Heart left ventricle (tissue), 13 donors: Measurements from ENCODE around the gene MRPS23.
"Not testable (repeated sequence)": the region's sequence is repeated elsewhere in the genome, so short reads cannot be mapped to it uniquely, and the experiment has no call there.

Experiments
- POLR2A ChIP-seq, 2 donors: fragments of 450-650 bp; IDR thresholded peaks; one replicate each; pipeline ENCODE4 v1.6.1; 2017; ENCODE audit warnings: antibody characterized with exemption in 2 of 2, mild to moderate bottlenecking in 2 of 2, moderate library complexity in 2 of 2
- TF ChIP-seq, protein P1 (sequence below), 12 donors: fragments of 200-600 bp; sonication (generic) in 4 of 12; IDR thresholded peaks; one replicate each; pipeline versions ENCODE4 v1.5.0 to v1.8.0; 2018 to 2022; ENCODE audit warnings: antibody characterized with exemption in 12 of 12, mild to moderate bottlenecking in 5 of 12
- donor health status: ischemic (EF 13 %, LVEDD 7.1; RV severe dilation, severe dysfunction).
- donor health status: DM: no; HTN: yes; CAD: no.
- donor health status: DM: no; HTN: no; CAD: no.
- donor health status: ischemic (EF 25% LVEDD 6.9; RV normal size, moderate dysfunction).
- donor health status: ischemic (EF 25% LVEDD 5.7; RV mildly dilated, moderate dysfunction).
- donor health status: ischemic (EF 35%, LVEDD 5.7; RV mildly dilated, moderate dysfunction).
- donor health status: nonischemic (EF 11% LVEDD 7.7; RV severe dilation, severe dysfunction).
- donor health status: DM: yes; HTN: yes; CAD: no.
- donor health status: PGD.
- donor health status: ischemic (EF 29% LVEDD 5.4; RV normal size, mild dysfunction).
- donor health status: nonischemic (EF 23%, LVEDD 6.1; RV moderate dilation, normal function).

DNA sequence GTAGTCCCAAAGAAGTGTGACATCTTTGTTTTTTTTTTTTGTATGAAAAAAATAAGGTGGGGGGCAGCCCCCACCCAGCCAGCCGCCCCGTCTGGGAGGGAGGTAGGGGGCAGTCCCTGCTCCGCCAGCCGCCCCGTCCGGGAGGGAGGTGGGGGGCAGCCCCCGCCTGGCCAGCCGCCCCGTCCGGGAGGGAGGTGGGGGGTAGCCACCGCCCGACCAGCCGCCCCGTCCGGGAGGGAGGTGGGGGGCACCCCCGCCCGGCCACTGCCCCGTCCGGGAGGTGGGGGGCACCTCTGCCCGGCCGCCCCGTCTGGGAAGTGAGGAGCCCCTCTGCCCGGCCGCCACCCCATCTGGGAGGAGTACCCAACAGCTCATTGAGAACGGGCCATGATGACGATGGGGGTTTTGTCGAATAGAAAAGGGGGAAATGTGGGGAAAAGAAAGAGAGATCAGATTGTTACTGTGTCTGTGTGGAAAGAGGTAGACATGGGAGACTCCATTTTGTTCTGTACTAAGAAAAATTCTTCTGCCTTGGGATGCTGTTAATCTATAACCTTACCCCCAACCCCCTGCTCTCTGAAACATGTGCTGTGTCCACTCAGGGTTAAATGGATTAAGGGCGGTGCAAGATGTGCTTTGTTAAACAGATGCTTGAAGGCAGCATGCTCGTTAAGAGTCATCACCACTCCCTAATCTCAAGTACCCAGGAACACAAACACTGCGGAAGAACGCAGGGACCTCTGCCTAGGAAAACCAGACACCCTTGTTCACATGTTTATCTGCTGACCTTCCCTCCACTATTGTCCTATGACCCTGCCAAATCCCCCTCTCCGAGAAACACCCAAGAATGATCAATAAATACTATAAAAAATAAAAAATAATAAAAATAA lies 3.5 kb downstream of the MRPS23 start:
- TF ChIP-seq, protein P1, sequence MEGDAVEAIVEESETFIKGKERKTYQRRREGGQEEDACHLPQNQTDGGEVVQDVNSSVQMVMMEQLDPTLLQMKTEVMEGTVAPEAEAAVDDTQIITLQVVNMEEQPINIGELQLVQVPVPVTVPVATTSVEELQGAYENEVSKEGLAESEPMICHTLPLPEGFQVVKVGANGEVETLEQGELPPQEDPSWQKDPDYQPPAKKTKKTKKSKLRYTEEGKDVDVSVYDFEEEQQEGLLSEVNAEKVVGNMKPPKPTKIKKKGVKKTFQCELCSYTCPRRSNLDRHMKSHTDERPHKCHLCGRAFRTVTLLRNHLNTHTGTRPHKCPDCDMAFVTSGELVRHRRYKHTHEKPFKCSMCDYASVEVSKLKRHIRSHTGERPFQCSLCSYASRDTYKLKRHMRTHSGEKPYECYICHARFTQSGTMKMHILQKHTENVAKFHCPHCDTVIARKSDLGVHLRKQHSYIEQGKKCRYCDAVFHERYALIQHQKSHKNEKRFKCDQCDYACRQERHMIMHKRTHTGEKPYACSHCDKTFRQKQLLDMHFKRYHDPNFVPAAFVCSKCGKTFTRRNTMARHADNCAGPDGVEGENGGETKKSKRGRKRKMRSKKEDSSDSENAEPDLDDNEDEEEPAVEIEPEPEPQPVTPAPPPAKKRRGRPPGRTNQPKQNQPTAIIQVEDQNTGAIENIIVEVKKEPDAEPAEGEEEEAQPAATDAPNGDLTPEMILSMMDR (IDR thresholded peaks at IDR 0.05) = not testable (repeated sequence)
- not testable (repeated sequence) for TF ChIP-seq POLR2A (IDR thresholded peaks at IDR 0.05)
